ENCODE data around the gene TTYH2.
A peak's percentile ranks its signal among the peaks of the same experiment; 100 is the strongest.

TTYH2 gene

DNA sequence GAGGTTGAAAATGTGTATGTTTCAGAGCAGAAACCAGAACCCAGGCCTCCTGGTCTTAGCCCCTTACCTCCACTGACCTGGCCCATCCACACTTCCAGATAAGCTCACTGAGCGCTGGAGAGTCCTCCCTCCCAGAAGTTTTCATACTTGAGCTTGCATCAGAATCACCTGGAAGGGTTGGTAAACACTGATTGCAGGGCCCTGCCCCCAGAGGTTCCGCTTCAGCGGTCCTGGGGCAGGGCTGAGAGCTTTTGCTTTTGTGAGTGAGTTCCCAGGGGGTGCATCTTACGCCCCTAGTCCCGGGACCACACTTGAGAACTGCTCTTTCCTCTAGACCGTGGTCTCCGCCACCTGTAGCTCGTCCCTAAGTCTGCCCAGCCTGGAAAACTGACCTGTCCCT is 20.6 kb downstream of the TTYH2 start:
- Mint-ChIP-seq H3K27me3 (no peaks in the 10 kb centered on the region), H3K4me3 (no peak overlapping the region), H3K4me1 (peaks cover 14% of the 10 kb centered on the region), H3K36me3 (peaks cover 18% of the 10 kb centered on the region), H3K27ac (no peak overlapping the region), H3K9me3 (no peaks in the 10 kb centered on the region)
- ATAC-seq: no peak

GRCh38 chr17:74234486-74234885 is 21.1 kb downstream of the TTYH2 start:
- Mint-ChIP-seq H3K27ac (no peak overlapping the region), H3K36me3 (peaks cover 16% of the 10 kb centered on the region), H3K4me3 (no peak overlapping the region), H3K4me1 (peaks cover 14% of the 10 kb centered on the region), H3K27me3 (no peaks in the 10 kb centered on the region), H3K9me3 (no peaks in the 10 kb centered on the region)
- ATAC-seq: no peak

- peaks cover 14% of the 10 kb centered on the region for H3K4me1 Mint-ChIP-seq
- peaks cover 13% of the 10 kb centered on the region for H3K36me3 Mint-ChIP-seq
- no peaks in the 10 kb centered on the region for H3K27me3 Mint-ChIP-seq
- H3K4me3 Mint-ChIP-seq: peak overlapping the region; percentile 52
- H3K9me3 Mint-ChIP-seq: no peaks in the 10 kb centered on the region
- ATAC-seq: peak; percentile 49
- peak overlapping the region; percentile 60 for H3K27ac Mint-ChIP-seq
Observed at GRCh38 chr17:74235040-74235581, 21.7 kb downstream of the TTYH2 start.

DNA sequence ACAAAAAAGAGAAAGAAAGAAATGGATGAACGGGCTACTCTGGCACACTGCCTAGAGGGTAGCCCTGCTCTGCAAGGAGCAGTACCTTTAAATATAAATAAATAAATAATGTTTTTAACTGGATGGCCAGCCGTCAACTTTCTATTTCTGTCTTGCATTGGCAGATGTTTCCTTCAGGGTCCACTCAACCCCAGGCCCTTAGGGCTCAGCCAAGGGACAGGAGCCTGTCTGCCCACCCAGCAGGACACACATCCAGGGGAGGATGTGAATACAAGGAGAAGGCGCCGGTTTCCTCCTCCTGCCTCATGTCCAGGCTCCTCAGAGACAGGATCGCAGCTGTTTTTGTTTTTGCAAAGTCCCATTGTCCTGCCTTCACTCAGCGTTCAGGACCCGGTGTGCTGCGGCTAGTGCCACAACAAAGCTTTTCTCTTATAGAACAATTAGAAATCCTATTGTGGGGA is 22.6 kb downstream of the TTYH2 start:
- Mint-ChIP-seq H3K4me1 (peaks cover 14% of the 10 kb centered on the region), H3K27me3 (no peaks in the 10 kb centered on the region), H3K27ac (no peak overlapping the region), H3K36me3 (peaks cover 13% of the 10 kb centered on the region), H3K9me3 (no peaks in the 10 kb centered on the region), H3K4me3 (no peak overlapping the region)
- no peak for ATAC-seq

DNA sequence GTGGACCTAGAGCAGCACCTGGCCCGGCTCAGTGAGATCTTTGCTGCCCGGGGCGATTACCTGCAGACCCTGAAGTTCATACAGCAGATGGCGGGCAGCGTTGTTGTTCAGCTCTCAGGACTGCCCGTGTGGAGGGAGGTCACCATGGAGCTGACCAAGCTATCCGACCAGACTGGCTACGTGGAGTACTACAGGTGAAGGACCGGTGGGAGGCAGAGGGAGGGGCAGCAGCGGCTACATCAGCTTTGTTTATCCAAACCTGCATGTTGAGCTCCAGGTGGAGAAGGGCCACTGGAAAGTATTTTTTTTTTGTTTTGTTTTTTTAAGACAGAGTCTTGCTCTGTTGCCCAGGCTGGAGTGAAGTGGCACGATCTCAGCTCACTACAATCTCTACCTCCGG is 23.9 kb downstream of the TTYH2 start:
- ATAC-seq: no peak
- no peak overlapping the region for H3K4me3 Mint-ChIP-seq
- H3K27ac Mint-ChIP-seq: no peak overlapping the region
- no peaks in the 10 kb centered on the region for H3K27me3 Mint-ChIP-seq
- peaks cover 14% of the 10 kb centered on the region for H3K4me1 Mint-ChIP-seq
- H3K36me3 Mint-ChIP-seq: peaks cover 13% of the 10 kb centered on the region
- no peaks in the 10 kb centered on the region for H3K9me3 Mint-ChIP-seq

DNA sequence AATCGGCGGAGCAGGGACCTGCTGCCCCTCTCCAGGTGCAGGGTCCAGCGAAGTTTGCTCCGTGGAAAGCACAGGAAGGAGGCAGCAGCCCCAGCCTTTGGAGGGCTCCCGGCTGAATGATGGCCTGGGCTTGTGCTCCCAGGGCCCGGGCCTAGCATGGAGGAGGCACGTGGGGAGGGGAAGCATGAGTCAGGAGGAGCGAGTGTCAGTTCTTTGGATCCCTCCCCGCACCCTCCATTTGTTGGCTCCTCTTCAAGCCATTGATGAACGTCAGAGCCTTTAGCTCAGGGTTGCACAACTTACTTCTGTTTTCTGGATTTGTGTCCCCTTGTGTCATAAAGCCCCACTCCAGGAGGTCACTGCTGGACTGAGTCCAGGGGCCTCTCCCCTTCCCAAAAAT is 25.8 kb downstream of the TTYH2 start:
- Mint-ChIP-seq H3K4me1 (peaks cover 8% of the 10 kb centered on the region), H3K9me3 (no peaks in the 10 kb centered on the region), H3K36me3 (peaks cover 8% of the 10 kb centered on the region), H3K27ac (no peak overlapping the region), H3K4me3 (no peak overlapping the region), H3K27me3 (no peaks in the 10 kb centered on the region)
- no peak for ATAC-seq

GRCh38 chr17:74240618-74241205 is 27.3 kb downstream of the TTYH2 start:
- Mint-ChIP-seq H3K36me3 (peaks cover 10% of the 10 kb centered on the region), H3K27ac (no peak overlapping the region), H3K9me3 (no peaks in the 10 kb centered on the region), H3K4me3 (no peak overlapping the region), H3K4me1 (no peaks in the 10 kb centered on the region), H3K27me3 (no peaks in the 10 kb centered on the region)
- ATAC-seq: no peak

DNA sequence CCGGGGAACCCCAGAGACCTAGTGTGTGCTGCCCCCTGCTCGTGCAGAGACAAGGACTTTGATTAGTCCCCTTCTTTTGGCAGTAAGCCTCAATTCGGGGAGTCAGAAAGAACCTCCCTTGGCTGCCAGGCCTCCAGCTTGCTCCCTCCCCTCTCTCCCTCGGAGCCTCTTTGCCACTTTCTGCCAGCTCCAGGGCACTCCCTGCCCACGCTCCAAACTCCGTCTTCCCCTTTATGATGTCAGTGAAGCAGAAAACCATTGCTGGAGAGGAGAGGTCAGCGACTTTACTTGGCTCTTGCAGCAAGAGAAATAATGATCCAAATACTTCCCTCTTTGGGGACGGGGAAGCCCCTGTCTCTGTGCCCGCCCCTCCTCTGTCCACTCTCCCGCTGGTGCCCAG is 28.1 kb downstream of the TTYH2 start:
- no peak overlapping the region for H3K4me3 Mint-ChIP-seq
- ATAC-seq: no peak
- no peaks in the 10 kb centered on the region for H3K4me1 Mint-ChIP-seq
- H3K9me3 Mint-ChIP-seq: no peaks in the 10 kb centered on the region
- H3K27ac Mint-ChIP-seq: no peak overlapping the region
- H3K27me3 Mint-ChIP-seq: no peaks in the 10 kb centered on the region
- peaks cover 17% of the 10 kb centered on the region for H3K36me3 Mint-ChIP-seq

- no peaks in the 10 kb centered on the region for H3K4me1 Mint-ChIP-seq
- no peaks in the 10 kb centered on the region for H3K9me3 Mint-ChIP-seq
- no peak overlapping the region for H3K4me3 Mint-ChIP-seq
- H3K27me3 Mint-ChIP-seq: no peaks in the 10 kb centered on the region
- no peak for ATAC-seq
- no peak overlapping the region for H3K27ac Mint-ChIP-seq
- H3K36me3 Mint-ChIP-seq: peaks cover 21% of the 10 kb centered on the region
Observed at GRCh38 chr17:74241847-74242246, 28.5 kb downstream of the TTYH2 start.

- Mint-ChIP-seq H3K9me3 (no peaks in the 10 kb centered on the region), H3K4me3 (no peak overlapping the region), H3K4me1 (no peaks in the 10 kb centered on the region), H3K27ac (no peak overlapping the region), H3K27me3 (no peaks in the 10 kb centered on the region), H3K36me3 (peaks cover 14% of the 10 kb centered on the region)
- no peak for ATAC-seq
Observed at GRCh38 chr17:74243013-74243755, 29.8 kb downstream of the TTYH2 start.

DNA sequence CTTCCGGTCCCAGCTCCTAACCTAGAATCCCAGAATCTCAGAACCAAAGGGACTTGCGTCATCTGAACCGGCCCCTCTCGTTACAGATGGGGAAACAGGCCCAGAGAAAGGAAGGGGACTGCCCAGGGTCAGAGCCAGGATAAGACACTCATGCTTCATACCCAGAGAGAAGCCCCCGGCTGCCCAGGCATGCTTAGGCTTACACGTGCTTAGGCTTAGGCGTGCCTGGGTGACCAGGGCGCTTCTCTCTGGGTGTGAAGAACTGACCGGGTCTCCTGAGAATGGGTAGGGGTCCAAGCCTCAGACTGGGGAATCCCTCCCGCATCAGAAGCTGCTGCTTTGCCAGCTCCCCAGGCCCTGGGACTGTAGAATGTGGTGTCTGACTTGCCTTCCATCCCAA is 30.8 kb downstream of the TTYH2 start:
- no peak overlapping the region for H3K27ac Mint-ChIP-seq
- H3K9me3 Mint-ChIP-seq: no peaks in the 10 kb centered on the region
- H3K27me3 Mint-ChIP-seq: no peaks in the 10 kb centered on the region
- H3K36me3 Mint-ChIP-seq: peaks cover 13% of the 10 kb centered on the region
- no peak for ATAC-seq
- no peaks in the 10 kb centered on the region for H3K4me1 Mint-ChIP-seq
- no peak overlapping the region for H3K4me3 Mint-ChIP-seq

- Mint-ChIP-seq H3K4me1 (no peaks in the 10 kb centered on the region), H3K27me3 (no peaks in the 10 kb centered on the region)
- ATAC-seq: no peak
Observed at GRCh38 chr17:74244548-74244947, 31.2 kb downstream of the TTYH2 start.

DNA sequence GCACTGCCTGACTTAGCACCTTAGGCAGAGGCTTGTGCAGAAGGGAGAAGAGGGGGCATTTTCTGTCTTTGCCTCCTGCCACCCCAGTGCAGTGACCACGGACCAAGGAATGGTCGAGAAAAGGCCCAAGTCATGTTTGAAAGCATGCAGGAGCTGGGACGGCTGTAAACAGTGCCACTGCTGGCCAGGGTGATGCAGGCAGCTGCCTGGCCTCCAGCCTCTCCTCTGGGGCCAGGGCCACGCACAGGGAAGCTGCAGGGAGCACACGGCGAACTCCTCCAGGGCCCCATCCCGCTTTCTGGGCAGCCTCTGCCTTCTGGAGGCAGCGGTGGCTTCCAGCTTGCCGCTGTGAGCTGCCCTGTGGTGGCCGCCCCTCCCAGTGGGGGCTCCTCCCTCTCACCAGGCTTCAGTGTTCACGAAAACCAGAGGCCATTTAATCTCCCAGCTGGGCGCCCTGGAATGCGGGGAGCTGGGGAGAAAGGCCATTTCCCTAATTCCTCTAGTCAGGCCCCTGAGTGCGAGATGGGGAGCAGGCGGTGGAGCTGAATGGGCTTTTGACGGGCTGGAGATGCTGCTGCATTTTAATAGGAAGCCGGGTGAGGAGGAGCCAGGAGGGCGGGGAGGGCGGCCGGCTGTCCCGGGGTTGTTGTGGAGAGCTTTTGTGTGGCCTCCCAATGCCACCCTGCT is 31.9 kb downstream of the TTYH2 start:
- Mint-ChIP-seq H3K36me3 (peaks cover 13% of the 10 kb centered on the region), H3K27me3 (no peaks in the 10 kb centered on the region), H3K4me1 (no peaks in the 10 kb centered on the region), H3K9me3 (no peaks in the 10 kb centered on the region), H3K27ac (no peak overlapping the region), H3K4me3 (no peak overlapping the region)
- ATAC-seq: no peak

More at GRCh38 chr17:74244548-74244947, 31.2 kb downstream of the TTYH2 start:
- no peaks in the 10 kb centered on the region for H3K9me3 Mint-ChIP-seq
- H3K4me3 Mint-ChIP-seq: no peak overlapping the region
- H3K36me3 Mint-ChIP-seq: peaks cover 13% of the 10 kb centered on the region
- no peak overlapping the region for H3K27ac Mint-ChIP-seq

GRCh38 chr17:74245871-74246270 is 32.5 kb downstream of the TTYH2 start:
- Mint-ChIP-seq H3K4me3 (no peak overlapping the region), H3K36me3 (peaks cover 13% of the 10 kb centered on the region), H3K4me1 (no peaks in the 10 kb centered on the region), H3K27ac (no peak overlapping the region), H3K9me3 (no peaks in the 10 kb centered on the region), H3K27me3 (no peaks in the 10 kb centered on the region)
- ATAC-seq: no peak

DNA sequence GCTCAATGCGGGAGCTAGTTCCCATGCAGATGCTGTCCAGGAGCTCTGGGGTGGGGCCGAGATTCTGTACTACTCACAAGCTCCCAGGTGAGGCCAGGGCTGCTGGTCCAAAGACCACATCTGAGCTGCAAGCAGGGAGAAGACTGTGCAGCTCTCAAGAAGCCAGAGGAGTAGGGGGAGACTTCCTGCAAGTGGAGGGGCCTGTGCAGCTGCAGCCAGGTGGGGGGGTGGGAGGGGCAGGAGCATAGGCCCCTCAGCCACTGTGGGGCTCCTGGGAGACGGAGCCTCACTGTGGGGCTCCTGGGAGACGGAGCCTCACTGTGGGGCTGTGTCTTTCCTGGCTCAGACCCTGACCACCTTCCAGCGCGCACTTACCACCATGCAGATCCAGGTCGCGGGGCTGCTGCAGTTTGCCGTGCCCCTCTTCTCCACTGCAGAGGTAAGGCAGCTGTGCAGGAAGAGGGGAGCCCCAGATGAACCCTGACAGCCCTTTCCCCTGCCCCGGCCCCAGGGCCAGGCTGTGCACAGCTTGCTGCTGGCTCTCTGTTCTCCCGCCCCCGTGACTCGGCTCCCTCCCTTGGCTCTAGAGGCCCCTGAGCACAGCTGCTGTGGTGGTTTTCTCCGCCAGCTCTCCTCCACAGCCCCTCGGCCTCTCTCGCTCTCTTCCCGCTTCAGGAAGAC is 36.4 kb downstream of the TTYH2 start:
- Mint-ChIP-seq H3K36me3 (peaks cover 20% of the 10 kb centered on the region), H3K4me1 (no peaks in the 10 kb centered on the region), H3K9me3 (no peaks in the 10 kb centered on the region), H3K27ac (no peak overlapping the region), H3K4me3 (no peak overlapping the region), H3K27me3 (no peaks in the 10 kb centered on the region)
- no peak for ATAC-seq

Data from stimulated activated memory B cell treated with anti-CD40 and anti-IgM and Interleukin-4, amounts not matched to agents 10 μg/mL and 1 μg/mL and 100 μg/mL, for 72 hours (primary cell).